ENCODE data around the gene RPS19. TPM values are rescaled to one million over a fixed set of nuclear protein-coding genes. Genes with fewer than 3 reads are reported as not detected.

Gene RPS19
- total and polyA plus RNA-seq, 10 of the 15 experiments (the other 5 are each of a cell fraction or from before 2014, with no cell fraction given): 2,615 to 5,578 (median 4,127) TPM

GRCh38 chr19:41866284-41866683 lies 6.2 kb downstream of the RPS19 start (continued):
- no peak for TF ChIP-seq SRF (IDR thresholded peaks at IDR 0.05; ENCODE audit: low read depth in 2 of 2, low read length in 2 of 2)
- TF ChIP-seq NR2F1 (conservative IDR thresholded peaks at IDR 0.05): no peak
- no peak for TF ChIP-seq SIN3A (IDR thresholded peaks at IDR 0.05; ENCODE audit: low read depth, low read length)
- 0 out of 2 replicates have a peak, but pooled peaks have one; percentile 22 for TF ChIP-seq CBFB (IDR thresholded peaks at IDR 0.05; ENCODE audit: low read depth)
- TF ChIP-seq NRF1 (conservative IDR thresholded peaks at IDR 0.05; ENCODE audit: low read depth, low read length): no peak
- TF ChIP-seq, protein P1, sequence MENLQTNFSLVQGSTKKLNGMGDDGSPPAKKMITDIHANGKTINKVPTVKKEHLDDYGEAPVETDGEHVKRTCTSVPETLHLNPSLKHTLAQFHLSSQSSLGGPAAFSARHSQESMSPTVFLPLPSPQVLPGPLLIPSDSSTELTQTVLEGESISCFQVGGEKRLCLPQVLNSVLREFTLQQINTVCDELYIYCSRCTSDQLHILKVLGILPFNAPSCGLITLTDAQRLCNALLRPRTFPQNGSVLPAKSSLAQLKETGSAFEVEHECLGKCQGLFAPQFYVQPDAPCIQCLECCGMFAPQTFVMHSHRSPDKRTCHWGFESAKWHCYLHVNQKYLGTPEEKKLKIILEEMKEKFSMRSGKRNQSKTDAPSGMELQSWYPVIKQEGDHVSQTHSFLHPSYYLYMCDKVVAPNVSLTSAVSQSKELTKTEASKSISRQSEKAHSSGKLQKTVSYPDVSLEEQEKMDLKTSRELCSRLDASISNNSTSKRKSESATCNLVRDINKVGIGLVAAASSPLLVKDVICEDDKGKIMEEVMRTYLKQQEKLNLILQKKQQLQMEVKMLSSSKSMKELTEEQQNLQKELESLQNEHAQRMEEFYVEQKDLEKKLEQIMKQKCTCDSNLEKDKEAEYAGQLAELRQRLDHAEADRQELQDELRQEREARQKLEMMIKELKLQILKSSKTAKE (IDR thresholded peaks at IDR 0.05; ENCODE audit: low read depth, poor library complexity, severe bottlenecking): no peak
- TF ChIP-seq EZH2 (IDR thresholded peaks at IDR 0.05; ENCODE audit: borderline replicate concordance, control insufficient read depth, low read depth, low read length): no peak
- TF ChIP-seq FOS (IDR thresholded peaks at IDR 0.05; ENCODE audit: borderline replicate concordance, extremely low read depth, insufficient read length): no peak
- no peak for TF ChIP-seq LARP7 (IDR thresholded peaks at IDR 0.05)
- TF ChIP-seq CEBPB (IDR thresholded peaks at IDR 0.05; ENCODE audit: borderline replicate concordance in 1 of 2, low read depth in 2 of 2, low read length in 2 of 2): no peak
- no peak for TF ChIP-seq TBL1XR1 (IDR thresholded peaks at IDR 0.05; ENCODE audit: low read depth, low read length)
- no peak for TF ChIP-seq STAT1 (conservative IDR thresholded peaks at IDR 0.05)
- TF ChIP-seq SMAD1 (IDR thresholded peaks at IDR 0.05; ENCODE audit: low read depth, partially characterized antibody): no peak
- no peak for TF ChIP-seq ZZZ3 (IDR thresholded peaks at IDR 0.05; ENCODE audit: control insufficient read depth, insufficient read length, low read depth)
- no peak for TF ChIP-seq KLF5 (IDR thresholded peaks at IDR 0.05; ENCODE audit: partially characterized antibody)

Data from GM12878 (cell line).